Bronchial epithelial cell (primary cell): ENCODE results near the gene RPLP1. TPM values are rescaled to one million over a fixed set of nuclear protein-coding genes. Genes with fewer than 3 reads are reported as not detected.
A peak's percentile ranks its signal among the peaks of the same experiment; 100 is the strongest.

Experiments used
- DNase-seq: peaks from one replicate; pipeline ENCODE4 v3.0.0-alpha.2; 2010; ENCODE audit warnings: low read depth
- FAIRE-seq: peaks from 2 replicates; lab custom pipeline; 2011; peaks lifted over from hg19 to GRCh38; lab: Jason Lieb, UNC
- H3K27me3 ChIP-seq: 2 replicates; pipeline ENCODE4 v1.5.1; 2011; ENCODE audit warnings: low read length; ENCODE audit not compliant: control insufficient read depth, insufficient read depth
- H3K36me3 ChIP-seq: 2 replicates; pipeline ENCODE4 v1.5.1; 2011; ENCODE audit warnings: low read length; ENCODE audit not compliant: control insufficient read depth, insufficient read depth
- H3K4me3 ChIP-seq: 2 replicates; pipeline ENCODE4 v1.5.1; 2011; ENCODE audit warnings: mild to moderate bottlenecking, low read depth, low read length, control low read depth
- total RNA-seq: library from RNA; depleted of rRNA; stranded (reverse); fragments of >200 nt; gene quantifications from 2 replicates; pipeline ENCODE4 v1.2.1, GENCODE V29; 2014
- TF ChIP-seq, protein P1 (sequence below): IDR thresholded peaks from 2 replicates; pipeline ENCODE4 v1.5.1; 2011; ENCODE audit warnings: mild to moderate bottlenecking, moderate library complexity, low read length, control low read depth, inconsistent platforms; ENCODE audit not compliant: insufficient read depth, severe bottlenecking

RPLP1 gene
- total RNA-seq, 1 donor from 2014 or later: 47.4 TPM

DNA sequence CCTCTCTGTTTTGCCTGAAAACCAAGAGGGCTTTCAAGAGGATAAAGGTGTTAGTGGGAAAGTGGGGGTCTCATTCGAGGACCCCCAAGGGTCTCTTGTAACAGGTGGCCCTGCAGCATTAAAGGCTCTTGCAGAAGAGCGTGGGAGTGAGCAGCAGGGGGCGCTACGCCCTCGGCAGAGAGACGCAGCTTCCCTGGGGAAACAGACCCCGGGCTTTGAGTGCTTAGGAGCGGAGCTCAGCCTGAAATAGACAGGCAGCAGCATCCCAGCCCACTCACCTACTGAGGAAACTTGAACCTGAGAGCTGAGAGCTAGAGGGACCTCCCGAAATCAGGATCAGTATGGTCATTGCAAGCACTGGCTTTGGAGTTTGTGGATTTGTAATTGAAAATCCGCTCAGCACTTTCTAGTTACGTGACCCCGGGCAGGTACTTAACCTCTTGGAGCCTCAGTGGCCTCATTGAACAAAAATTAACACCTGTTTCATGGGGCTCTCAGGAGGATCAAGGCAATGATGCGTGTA, 25.7 kb downstream of the RPLP1 start:
- FAIRE-seq (no peak), DNase-seq (no peak)
- Histone ChIP-seq H3K36me3 (no peaks in the 10 kb centered on the region), H3K4me3 (no peak overlapping the region), H3K27me3 (peaks cover 2% of the 10 kb centered on the region)
- TF ChIP-seq, protein P1, sequence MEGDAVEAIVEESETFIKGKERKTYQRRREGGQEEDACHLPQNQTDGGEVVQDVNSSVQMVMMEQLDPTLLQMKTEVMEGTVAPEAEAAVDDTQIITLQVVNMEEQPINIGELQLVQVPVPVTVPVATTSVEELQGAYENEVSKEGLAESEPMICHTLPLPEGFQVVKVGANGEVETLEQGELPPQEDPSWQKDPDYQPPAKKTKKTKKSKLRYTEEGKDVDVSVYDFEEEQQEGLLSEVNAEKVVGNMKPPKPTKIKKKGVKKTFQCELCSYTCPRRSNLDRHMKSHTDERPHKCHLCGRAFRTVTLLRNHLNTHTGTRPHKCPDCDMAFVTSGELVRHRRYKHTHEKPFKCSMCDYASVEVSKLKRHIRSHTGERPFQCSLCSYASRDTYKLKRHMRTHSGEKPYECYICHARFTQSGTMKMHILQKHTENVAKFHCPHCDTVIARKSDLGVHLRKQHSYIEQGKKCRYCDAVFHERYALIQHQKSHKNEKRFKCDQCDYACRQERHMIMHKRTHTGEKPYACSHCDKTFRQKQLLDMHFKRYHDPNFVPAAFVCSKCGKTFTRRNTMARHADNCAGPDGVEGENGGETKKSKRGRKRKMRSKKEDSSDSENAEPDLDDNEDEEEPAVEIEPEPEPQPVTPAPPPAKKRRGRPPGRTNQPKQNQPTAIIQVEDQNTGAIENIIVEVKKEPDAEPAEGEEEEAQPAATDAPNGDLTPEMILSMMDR: peak; percentile 89

DNA sequence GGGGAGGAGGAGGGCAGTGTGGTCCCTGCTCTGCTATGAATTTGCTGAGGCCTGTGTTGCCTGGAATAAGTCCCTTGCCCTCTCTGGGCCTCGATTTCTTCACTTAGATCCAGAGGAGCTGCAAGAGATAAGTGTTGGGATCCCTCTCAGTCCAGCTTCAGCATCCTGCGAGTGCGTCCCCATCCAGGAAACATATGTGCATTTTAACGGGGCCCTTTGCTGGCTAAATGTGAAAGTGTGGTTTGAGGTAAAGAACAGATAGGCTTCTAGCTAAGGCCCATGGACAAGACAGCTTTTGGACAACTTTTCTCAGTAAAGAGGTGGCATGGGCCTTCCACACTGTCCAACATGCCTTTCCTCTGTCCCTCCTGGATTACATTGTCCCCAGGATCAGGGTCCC, 26.5 kb downstream of the RPLP1 start:
- TF ChIP-seq, protein P1: no peak
- Histone ChIP-seq H3K36me3 (no peaks in the 10 kb centered on the region), H3K4me3 (no peak overlapping the region), H3K27me3 (peaks cover 5% of the 10 kb centered on the region)
- DNase-seq (no peak), FAIRE-seq (no peak)

DNA sequence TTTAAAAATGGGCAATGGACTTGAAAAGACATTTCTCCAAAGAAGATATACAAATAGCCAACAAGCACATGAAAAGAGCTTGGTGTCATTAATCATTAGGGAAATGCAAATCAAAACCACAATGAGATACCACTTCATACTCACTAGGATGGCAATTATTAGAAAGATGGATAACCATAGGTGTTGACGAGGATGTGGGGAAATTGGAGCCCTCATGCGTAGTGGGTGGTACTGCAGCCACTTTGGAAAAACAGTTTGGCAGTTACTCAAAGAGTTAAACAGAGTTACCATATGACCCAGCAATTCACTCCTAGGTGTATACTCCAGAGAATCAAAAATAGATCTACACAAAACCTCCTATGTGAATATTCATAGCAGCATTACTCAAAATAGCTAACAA, 27.4 kb downstream of the RPLP1 start:
- Histone ChIP-seq H3K4me3 (no peak overlapping the region), H3K27me3 (peaks cover 6% of the 10 kb centered on the region), H3K36me3 (no peaks in the 10 kb centered on the region)
- TF ChIP-seq, protein P1: no peak
- no peak for DNase-seq
- no peak for FAIRE-seq

DNA sequence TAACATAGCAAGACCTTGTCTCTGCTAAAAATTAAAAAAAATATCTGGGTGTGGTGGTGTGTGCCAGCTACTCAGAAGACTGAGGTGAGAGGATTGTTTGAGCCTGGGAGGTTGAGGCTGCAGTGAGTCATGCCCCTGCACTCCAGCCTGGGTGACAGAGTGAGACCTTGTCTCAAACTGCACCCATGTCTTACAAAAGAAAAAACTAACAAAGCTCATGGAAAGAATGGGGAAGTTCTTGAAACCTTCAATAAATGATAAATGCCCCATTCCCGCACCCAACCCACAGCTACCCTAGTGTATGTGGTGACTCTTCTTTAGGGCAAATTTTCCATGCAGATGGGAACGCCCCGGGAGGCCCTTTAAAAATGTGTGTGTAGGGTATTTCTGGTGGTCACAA, 28.3 kb downstream of the RPLP1 start:
- TF ChIP-seq, protein P1: no peak
- FAIRE-seq (no peak), DNase-seq (peak; percentile 35)
- no peaks in the 10 kb centered on the region for H3K36me3 ChIP-seq
- peaks cover 10% of the 10 kb centered on the region for H3K27me3 ChIP-seq
- no peak overlapping the region for H3K4me3 ChIP-seq

DNA sequence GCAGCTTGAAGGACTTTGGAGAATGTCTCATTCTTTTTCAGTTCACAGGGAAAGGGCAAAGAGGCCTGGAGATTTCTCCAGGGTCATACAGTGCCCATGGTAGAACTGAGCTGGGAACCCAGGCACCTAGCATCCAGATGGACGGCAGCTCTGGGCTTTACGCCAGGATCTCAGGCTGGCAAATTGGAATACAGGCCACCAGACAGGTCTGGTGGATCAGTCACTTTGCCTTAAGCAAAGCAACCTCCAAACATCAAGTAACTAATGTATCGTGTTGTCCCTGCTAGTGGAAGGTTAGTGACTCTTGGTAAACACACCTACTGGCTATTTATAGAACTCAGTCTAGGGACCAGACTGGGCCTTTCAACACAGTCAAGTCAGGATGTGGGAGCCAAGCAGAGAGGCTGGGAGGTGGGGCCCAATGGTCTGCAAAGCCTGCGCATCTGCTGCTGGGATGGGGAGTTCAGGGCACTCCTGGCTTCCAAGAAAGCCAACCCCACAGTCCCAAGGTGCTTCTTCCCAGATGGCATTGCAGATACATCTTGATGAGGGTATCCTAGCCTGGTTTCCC, 30.2 kb downstream of the RPLP1 start:
- DNase-seq (no peak), FAIRE-seq (no peak)

More for the DNA sequence above, 30.2 kb downstream of the RPLP1 start:
- Histone ChIP-seq H3K4me3 (no peak overlapping the region), H3K36me3 (no peaks in the 10 kb centered on the region), H3K27me3 (peaks cover 10% of the 10 kb centered on the region)
- TF ChIP-seq, protein P1: no peak
